GM12872 (cell line): ENCODE measurements around the gene LIME1.

Source experiments
- CTCF ChIP-seq: IDR thresholded peaks from 3 replicates; pipeline ENCODE4 v1.5.1; 2011; ENCODE audit warnings: low read depth, mild to moderate bottlenecking, low read length, moderate library complexity; ENCODE audit not compliant: insufficient read depth

LIME1 gene

GRCh38 chr20:63774306-63774705, 37.8 kb downstream of the LIME1 start:
- no peak for TF ChIP-seq CTCF

- TF ChIP-seq CTCF: peak; percentile 34; the same call in 2 of the 3 replicates
Measured at GRCh38 chr20:63775096-63775978, 38.9 kb downstream of the LIME1 start.

GRCh38 chr20:63777614-63778013, 41.1 kb downstream of the LIME1 start:
- TF ChIP-seq CTCF: no peak

GRCh38 chr20:63778034-63778752, 41.7 kb downstream of the LIME1 start:
- no peak for TF ChIP-seq CTCF

- TF ChIP-seq CTCF: 0 out of 3 replicates have a peak, but pooled peaks have one; percentile 11
Measured at GRCh38 chr20:63778857-63779256, 42.4 kb downstream of the LIME1 start.

GRCh38 chr20:63781181-63781580, 44.7 kb downstream of the LIME1 start:
- no peak for TF ChIP-seq CTCF

GRCh38 chr20:63782051-63782471, 45.6 kb downstream of the LIME1 start:
- TF ChIP-seq CTCF: peak; percentile 25; the same call in 1 of the 3 replicates
